GM12864 (cell line): ENCODE data around the gene PLCB4.
A peak's percentile ranks its signal among the peaks of the same experiment; 100 is the strongest.

Source experiments
- DNase-seq: peaks from one replicate; pipeline ENCODE4 v3.0.0-alpha.2; 2011; ENCODE audit warnings: low read depth
- H3K4me3 ChIP-seq: 2 replicates; pipeline ENCODE4 v1.5.1; 2011; ENCODE audit warnings: mild to moderate bottlenecking, low read depth, low read length, control low read depth
- CTCF ChIP-seq: IDR thresholded peaks from 2 replicates; pipeline ENCODE4 v1.5.1; 2011; ENCODE audit warnings: low read depth, mild to moderate bottlenecking, moderate library complexity, low read length, control low read depth, inconsistent platforms; ENCODE audit errors: missing control alignments

The PLCB4 gene

GRCh38 chr20:9476174-9476573 is 407.3 kb downstream of the PLCB4 start:
- TF ChIP-seq CTCF = no peak
- H3K4me3 ChIP-seq = no peak overlapping the region
- DNase-seq = no peak

GRCh38 chr20:9476637-9477036 is 407.8 kb downstream of the PLCB4 start:
- H3K4me3 ChIP-seq = no peak overlapping the region
- no peak for TF ChIP-seq CTCF
- no peak for DNase-seq

- DNase-seq = no peak
- no peak for TF ChIP-seq CTCF
- H3K4me3 ChIP-seq = no peak overlapping the region
Observed at GRCh38 chr20:9478771-9479170, 409.9 kb downstream of the PLCB4 start.

- no peak for TF ChIP-seq CTCF
- no peak overlapping the region for H3K4me3 ChIP-seq
Observed at GRCh38 chr20:9480066-9480465, 411.2 kb downstream of the PLCB4 start.

GRCh38 chr20:9482180-9482579 is 413.3 kb downstream of the PLCB4 start:
- TF ChIP-seq CTCF = no peak
- H3K4me3 ChIP-seq = no peak overlapping the region
- peak; percentile 42 for DNase-seq

More at GRCh38 chr20:9480066-9480465, 411.2 kb downstream of the PLCB4 start:
- no peak for DNase-seq

- TF ChIP-seq CTCF = no peak
- no peak for DNase-seq
- H3K4me3 ChIP-seq = no peak overlapping the region
Observed at GRCh38 chr20:9483131-9483530, 414.2 kb downstream of the PLCB4 start.

GRCh38 chr20:9485614-9486340 is 416.9 kb downstream of the PLCB4 start:
- H3K4me3 ChIP-seq = no peak overlapping the region
- no peak for DNase-seq
- TF ChIP-seq CTCF = no peak
